Caco-2 (cell line): Measurements from ENCODE around the gene VMAC. TPM values are rescaled to one million over a fixed set of nuclear protein-coding genes. Genes with fewer than 3 reads are reported as not detected.

ENCODE experiments used
- BruUV-seq: library from RNA; stranded (reverse); fragments of 400-500 nt; replicated peaks from 2 replicates; lab custom pipeline; 2021; lab: Mats Ljungman, UMichigan
- CTCF ChIA-PET: fragments of 300-600 bp; sonication (Branson Sonifier 250); formaldehyde crosslinking; loops from one replicate; lab custom pipeline; 2022; ENCODE audit warnings: antibody characterized with exemption; lab: Charles Lee
- POLR2A ChIA-PET: fragments of 300-600 bp; sonication (Branson Sonifier 250); formaldehyde crosslinking; loops from one replicate; lab custom pipeline; 2022; ENCODE audit warnings: antibody characterized with exemption; lab: Charles Lee
- DNase-seq, 2 experiments: peaks; one replicate each; pipeline versions ENCODE4 v3.0.0 to v3.0.0-alpha.2; 2020 to 2022
- H3K27me3 ChIP-seq: replicated peaks from 2 replicates; pipeline ENCODE4 v1.6.0; 2011; ENCODE audit warnings: low read length; ENCODE audit not compliant: control insufficient read depth, insufficient read depth
- H3K36me3 ChIP-seq: 2 replicates; pipeline ENCODE4 v1.5.1; 2011; ENCODE audit warnings: low read length; ENCODE audit not compliant: control insufficient read depth, insufficient read depth
- H3K4me1 ChIP-seq: fragments of 250-450 bp; sonication (Bioruptor Pico); 2 replicates; pipeline ENCODE4 v1.5.1; 2020; ENCODE audit warnings: mild to moderate bottlenecking
- H3K4me3 ChIP-seq: 2 replicates; pipeline ENCODE4 v1.5.1; 2011; ENCODE audit warnings: low read depth, mild to moderate bottlenecking, control low read depth, low read length
- H3K9me3 ChIP-seq: fragments of 250-450 bp; sonication (Bioruptor Pico); 2 replicates; pipeline ENCODE4 v1.5.1; 2020; ENCODE audit warnings: mild to moderate bottlenecking, moderate library complexity
- H3K27ac Mint-ChIP-seq: one replicate; pipeline ENCODE4 v1.8.0; 2022; ENCODE audit warnings: mixed read lengths; ENCODE audit not compliant: unreplicated experiment
- H3K27me3 Mint-ChIP-seq: one replicate; pipeline ENCODE4 v1.8.0; 2022; ENCODE audit warnings: mixed read lengths; ENCODE audit not compliant: insufficient read depth, unreplicated experiment
- H3K36me3 Mint-ChIP-seq: one replicate; pipeline ENCODE4 v1.8.0; 2022; ENCODE audit warnings: mild to moderate bottlenecking, mixed read lengths; ENCODE audit not compliant: insufficient read depth, unreplicated experiment
- H3K4me1 Mint-ChIP-seq: one replicate; pipeline ENCODE4 v1.8.0; 2022; ENCODE audit warnings: low read depth, mixed read lengths; ENCODE audit not compliant: unreplicated experiment
- H3K4me3 Mint-ChIP-seq: one replicate; pipeline ENCODE4 v1.8.0; 2022; ENCODE audit warnings: mild to moderate bottlenecking, moderate library complexity, mixed read lengths; ENCODE audit not compliant: unreplicated experiment
- H3K9me3 Mint-ChIP-seq: one replicate; pipeline ENCODE4 v1.8.0; 2022; ENCODE audit warnings: mixed read lengths; ENCODE audit not compliant: unreplicated experiment
- CTCF ChIP-seq, 2 experiments: fragments of 200-600 bp in 1 of 2; IDR thresholded peaks; 1 replicate in 1 of 2; 2 replicates in 1 of 2; pipeline versions ENCODE4 v1.5.1 to v1.8.0; 2011 to 2022; ENCODE audit warnings: antibody characterized with exemption in 1 of 2, control low read depth in 1 of 2, inconsistent platforms in 1 of 2, low read depth in 1 of 2, low read length in 1 of 2, mild to moderate bottlenecking in 1 of 2, moderate library complexity in 1 of 2; ENCODE audit not compliant: insufficient read depth in 1 of 2, severe bottlenecking in 1 of 2, unreplicated experiment in 1 of 2
- intact Hi-C: fragments of 100-400 bp; cut with micrococcal nuclease; formaldehyde crosslinking; loops from one replicate; pipeline ENCODE4 v1.10.0; 2022; ENCODE audit not compliant: unreplicated experiment
- total RNA-seq: library from RNA; stranded (reverse); gene quantifications from 2 replicates; pipeline ENCODE4 v1.2.3, GENCODE V29; 2022

Gene VMAC
- total RNA-seq, 1 experiment from 2014 or later = 4.8 TPM

DNA sequence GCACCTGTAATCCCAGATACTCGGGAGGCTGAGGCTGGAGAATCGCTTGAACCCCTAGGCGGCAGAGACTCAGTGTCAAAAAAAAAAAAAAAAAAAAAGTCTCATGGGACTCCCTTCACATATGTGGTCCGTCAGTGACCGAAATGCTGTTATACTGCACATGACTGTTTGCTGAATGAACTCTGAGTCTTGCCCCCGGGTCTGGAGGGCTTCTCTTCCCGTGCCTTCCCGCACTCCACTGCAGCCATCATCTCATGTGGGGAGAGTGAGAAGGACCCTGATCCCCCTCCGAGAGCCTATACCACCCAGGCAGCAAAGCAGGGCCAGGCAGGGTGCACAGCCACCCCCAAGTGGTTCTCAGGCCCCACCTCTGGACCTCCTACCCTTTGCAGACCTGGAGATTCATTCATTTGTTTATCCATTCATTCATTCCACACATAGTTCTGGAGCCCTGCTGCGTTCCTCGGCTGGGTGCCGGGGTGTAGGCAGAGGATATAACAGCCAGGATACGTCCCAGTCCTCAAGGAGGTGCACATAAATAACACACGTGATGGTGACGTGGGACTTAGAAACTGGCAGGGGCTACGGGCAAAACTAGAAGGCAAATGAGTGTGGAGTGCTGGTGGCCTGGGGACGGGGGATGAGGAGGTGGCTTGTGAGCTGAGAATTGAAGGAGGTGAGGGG, 15.2 kb upstream of the VMAC start:
- Mint-ChIP-seq H3K27me3 (no peaks in the 10 kb centered on the region), H3K4me3 (no peak overlapping the region), H3K27ac (peak overlapping the region; percentile 5), H3K4me1 (peaks cover 9% of the 10 kb centered on the region), H3K36me3 (peaks cover 28% of the 10 kb centered on the region), H3K9me3 (no peaks in the 10 kb centered on the region)
- ChIA-PET CTCF (interaction anchor here (2.3 kb wide), 1 partner anchor 86 kb away, joined by 19 read pairs; the partner anchor contains the start of gene NRTN), POLR2A (no interaction called here)
- H3K9me3 ChIP-seq = no peaks in the 10 kb centered on the region
- no peak for TF ChIP-seq CTCF (IDR thresholded peaks at IDR 0.05; ENCODE audit: insufficient read depth in 1 of 2, low read depth in 1 of 2, low read length in 1 of 2, severe bottlenecking in 1 of 2, unreplicated experiment in 1 of 2)
- no peaks in the 10 kb centered on the region for H3K36me3 ChIP-seq
- intact Hi-C loops = no loop called here
- BruUV-seq = no TSS peak
- peaks cover 5% of the 10 kb centered on the region; the same call in 1 of the 2 replicates for H3K4me1 ChIP-seq
- H3K4me3 ChIP-seq = no peak overlapping the region
- no peak for DNase-seq
- no peaks in the 10 kb centered on the region for H3K27me3 ChIP-seq

DNA sequence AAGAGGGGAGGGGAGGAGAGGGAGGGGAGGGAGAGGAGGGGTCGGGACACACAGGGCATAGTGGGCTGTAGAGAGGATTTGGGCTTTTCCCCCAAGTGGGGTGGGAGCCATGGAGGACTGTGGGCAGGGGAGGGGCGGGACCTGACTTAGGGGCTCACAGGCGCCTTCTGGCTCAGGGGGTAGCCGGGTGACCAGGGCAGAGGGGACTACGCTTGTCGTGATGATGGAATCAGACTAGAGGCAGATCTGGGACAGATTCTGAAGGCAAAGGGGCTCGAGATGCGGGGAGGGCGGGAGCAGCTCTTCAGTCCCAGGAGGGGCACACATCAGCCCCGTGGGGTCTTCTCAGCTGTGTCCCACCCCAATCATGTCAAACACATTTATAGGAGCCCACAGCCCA, 14.6 kb upstream of the VMAC start:
- no peak overlapping the region for H3K4me3 Mint-ChIP-seq
- CTCF ChIA-PET = interaction anchor here (1.1 to 2.3 kb wide), 2 partner anchors 14 to 86 kb away, joined by 3 to 19 read pairs; partner anchors contain the start of genes NRTN and VMAC
- H3K27me3 Mint-ChIP-seq = no peaks in the 10 kb centered on the region
- no peaks in the 10 kb centered on the region for H3K9me3 Mint-ChIP-seq
- intact Hi-C loops = no loop called here
- no peak for TF ChIP-seq CTCF (IDR thresholded peaks at IDR 0.05; ENCODE audit: insufficient read depth in 1 of 2, low read depth in 1 of 2, low read length in 1 of 2, severe bottlenecking in 1 of 2, unreplicated experiment in 1 of 2)
- DNase-seq = no peak
- Histone ChIP-seq H3K9me3 (no peaks in the 10 kb centered on the region), H3K36me3 (no peaks in the 10 kb centered on the region), H3K27me3 (no peaks in the 10 kb centered on the region), H3K4me3 (no peak overlapping the region), H3K4me1 (peaks cover 5% of the 10 kb centered on the region; the same call in 1 of the 2 replicates)
- H3K27ac Mint-ChIP-seq = peak overlapping the region; percentile 5
- H3K4me1 Mint-ChIP-seq = peaks cover 9% of the 10 kb centered on the region
- peaks cover 31% of the 10 kb centered on the region for H3K36me3 Mint-ChIP-seq
- no TSS peak for BruUV-seq
- POLR2A ChIA-PET = no interaction called here

DNA sequence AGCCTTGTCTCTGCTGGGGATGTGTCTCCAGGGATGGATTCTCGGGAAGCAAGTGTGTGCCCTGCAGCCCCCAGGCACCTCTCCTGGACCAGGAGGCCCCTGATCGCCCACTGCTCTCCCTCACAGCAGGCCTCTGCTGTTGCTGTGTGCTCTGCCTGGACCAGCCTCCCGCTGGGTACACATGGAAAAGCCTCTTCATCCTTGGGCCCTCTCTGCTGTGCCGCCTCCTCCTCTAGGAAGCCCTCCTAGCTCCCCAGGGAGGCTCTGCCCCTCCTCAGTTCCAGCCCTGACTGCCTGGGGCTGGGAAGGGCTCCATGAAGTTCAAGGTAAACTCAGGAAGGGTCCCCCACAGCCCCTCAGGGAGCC, 13.1 kb upstream of the VMAC start:
- no peak overlapping the region for H3K4me3 ChIP-seq
- no TSS peak for BruUV-seq
- H3K4me1 Mint-ChIP-seq = peaks cover 9% of the 10 kb centered on the region
- peaks cover 5% of the 10 kb centered on the region; the same call in 1 of the 2 replicates for H3K4me1 ChIP-seq
- no peak overlapping the region for H3K27ac Mint-ChIP-seq
- no peak overlapping the region for H3K4me3 Mint-ChIP-seq
- DNase-seq = no peak
- no peaks in the 10 kb centered on the region for H3K9me3 ChIP-seq
- no peaks in the 10 kb centered on the region for H3K27me3 Mint-ChIP-seq
- POLR2A ChIA-PET = interaction anchor here (0.6 kb wide), 1 partner anchor 33 kb away, joined by 3 read pairs; no protein-coding TSS in a partner anchor
- CTCF ChIA-PET = interaction anchor here (1.2 to 2.3 kb wide), 2 partner anchors 88 kb away, joined by 7 to 19 read pairs; partner anchors contain the start of gene NRTN
- no peaks in the 10 kb centered on the region for H3K9me3 Mint-ChIP-seq
- H3K36me3 Mint-ChIP-seq = peaks cover 38% of the 10 kb centered on the region
- TF ChIP-seq CTCF (IDR thresholded peaks at IDR 0.05; ENCODE audit: insufficient read depth in 1 of 2, low read depth in 1 of 2, low read length in 1 of 2, severe bottlenecking in 1 of 2, unreplicated experiment in 1 of 2) = no peak
- no peaks in the 10 kb centered on the region for H3K27me3 ChIP-seq
- intact Hi-C loops = no loop called here
- H3K36me3 ChIP-seq = no peaks in the 10 kb centered on the region; the same call in 1 of the 2 replicates
